Immature natural killer cell (primary cell): ENCODE results near the gene MAZ. TPM values are rescaled to one million over a fixed set of nuclear protein-coding genes. Genes with fewer than 3 reads are reported as not detected.
"Not testable (repeated sequence)": the region's sequence is repeated elsewhere in the genome, so short reads cannot be mapped to it uniquely, and the experiment has no call there.

ENCODE experiments used
- DNase-seq, 3 donors: peaks; one replicate each; pipeline ENCODE4 v3.0.0; 2022; ENCODE audit warnings: mixed read lengths in 1 of 3
- H3K27ac Mint-ChIP-seq, 6 donors: one replicate each; pipeline ENCODE4 v1.8.0; 2020; ENCODE audit warnings: mixed read lengths in 6 of 6, mild to moderate bottlenecking in 5 of 6, inconsistent platforms in 4 of 6, moderate library complexity in 3 of 6
- H3K27me3 Mint-ChIP-seq, 3 donors: one replicate each; pipeline ENCODE4 v1.8.0; 2020 to 2021; ENCODE audit warnings: low read depth in 3 of 3, mild to moderate bottlenecking in 3 of 3, mixed read lengths in 3 of 3, moderate library complexity in 3 of 3, inconsistent platforms in 1 of 3
- H3K36me3 Mint-ChIP-seq, 3 donors: one replicate each; pipeline ENCODE4 v1.8.0; 2020; ENCODE audit warnings: mixed read lengths in 3 of 3, inconsistent platforms in 2 of 3, mild to moderate bottlenecking in 2 of 3
- H3K4me1 Mint-ChIP-seq, 2 donors: one replicate each; pipeline ENCODE4 v1.8.0; 2020; ENCODE audit warnings: inconsistent platforms in 2 of 2, mild to moderate bottlenecking in 2 of 2, mixed read lengths in 2 of 2, moderate library complexity in 1 of 2
- H3K4me3 Mint-ChIP-seq, 5 donors: one replicate each; pipeline ENCODE4 v1.8.0; 2020; ENCODE audit warnings: mild to moderate bottlenecking in 5 of 5, mixed read lengths in 5 of 5, inconsistent platforms in 3 of 5, moderate library complexity in 3 of 5
- H3K9me3 Mint-ChIP-seq, 6 donors: one replicate each; pipeline ENCODE4 v1.8.0; 2020; ENCODE audit warnings: mild to moderate bottlenecking in 6 of 6, mixed read lengths in 6 of 6, inconsistent platforms in 4 of 6, moderate library complexity in 3 of 6
- polyA plus RNA-seq, 3 donors: library from polyadenylated mRNA; unstranded; fragments of 300-500 nt; fragmentation: Illumina TruSeq; gene quantifications; one replicate each; pipeline ENCODE4 v1.2.3, GENCODE V29; 2021

MAZ gene
- polyA plus RNA-seq, 3 donors from 2014 or later = 49.2 to 54.8 (median 52.7) TPM

DNA sequence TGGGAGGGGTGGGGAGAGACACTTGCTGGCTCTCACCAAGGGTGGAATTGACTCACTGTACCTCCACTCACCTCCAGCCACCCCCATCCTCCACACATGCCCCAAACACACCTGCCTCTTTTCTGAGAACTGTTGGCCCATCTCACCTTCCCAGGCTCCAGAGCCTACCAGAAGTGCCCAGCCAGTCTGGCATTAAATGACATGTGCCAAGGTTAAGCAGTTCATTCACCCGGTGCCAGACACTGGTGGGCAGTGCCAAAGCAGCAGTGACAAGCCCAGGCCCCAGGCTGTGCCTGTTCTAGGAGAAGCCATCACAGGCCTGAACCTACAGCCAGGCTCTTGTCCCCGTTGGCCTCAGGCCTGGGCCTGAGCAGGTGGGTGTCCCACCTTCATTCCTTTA, 25.2 kb downstream of the MAZ start:
- no peak for DNase-seq
- Mint-ChIP-seq H3K36me3 (peaks cover 8 to 16% (median 11%) of the 10 kb centered on the region in 3 donors), H3K9me3 (no peaks in the 10 kb centered on the region), H3K4me3 (no peak overlapping the region), H3K4me1 (peaks cover 10 to 15% of the 10 kb centered on the region in 2 donors), H3K27ac (no peak overlapping the region), H3K27me3 (peaks cover 0 to 2% (median 0%) of the 10 kb centered on the region in 3 donors)

DNA sequence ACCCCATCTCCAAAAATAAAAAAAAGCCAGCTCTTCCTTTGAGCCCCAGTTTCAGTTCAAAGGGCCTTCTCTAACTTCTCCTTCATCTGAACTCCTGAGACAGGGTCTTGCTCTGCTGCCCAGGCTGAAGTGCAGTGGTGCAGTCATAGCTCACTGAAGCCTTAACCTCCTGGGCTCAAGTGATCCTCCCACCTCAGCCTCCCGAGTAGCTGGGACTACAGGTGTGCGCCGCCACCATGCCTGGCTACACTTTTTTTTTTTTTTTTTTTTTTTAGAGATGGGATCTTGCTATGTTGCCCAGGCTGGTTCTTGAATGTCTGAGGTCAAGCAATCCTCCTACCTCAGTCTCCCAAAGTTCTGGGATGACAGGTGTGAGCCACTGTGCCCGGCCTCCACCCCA, 26.9 kb downstream of the MAZ start:
- H3K4me3 Mint-ChIP-seq, H3K9me3 Mint-ChIP-seq, H3K27ac Mint-ChIP-seq, H3K4me1 Mint-ChIP-seq, DNase-seq, H3K27me3 Mint-ChIP-seq: not testable (repeated sequence)
- peaks cover 13 to 28% (median 16%) of the 10 kb centered on the region in 3 donors for H3K36me3 Mint-ChIP-seq

DNA sequence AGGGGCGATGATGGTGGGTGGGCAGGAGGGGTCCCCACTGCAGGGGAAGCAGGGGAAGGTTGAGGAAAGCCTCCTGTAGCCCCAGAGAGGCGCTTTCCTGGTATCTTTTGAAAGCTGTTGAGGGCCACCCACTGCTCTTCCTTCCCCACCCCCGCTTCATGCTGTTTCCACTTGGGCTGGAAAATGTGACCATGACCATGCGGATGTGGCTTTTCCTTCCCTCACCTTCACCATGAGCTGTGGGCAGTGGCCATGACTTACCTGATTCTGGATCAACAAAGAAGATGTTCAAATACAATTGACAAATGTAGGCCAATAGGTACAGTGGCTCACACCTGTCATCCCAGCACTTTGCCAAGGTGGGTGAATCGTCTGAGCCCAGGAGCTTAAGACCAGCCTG, 27.8 kb downstream of the MAZ start:
- Mint-ChIP-seq H3K4me3 (no peak overlapping the region), H3K27ac (no peak overlapping the region), H3K9me3 (no peaks in the 10 kb centered on the region)

DNA sequence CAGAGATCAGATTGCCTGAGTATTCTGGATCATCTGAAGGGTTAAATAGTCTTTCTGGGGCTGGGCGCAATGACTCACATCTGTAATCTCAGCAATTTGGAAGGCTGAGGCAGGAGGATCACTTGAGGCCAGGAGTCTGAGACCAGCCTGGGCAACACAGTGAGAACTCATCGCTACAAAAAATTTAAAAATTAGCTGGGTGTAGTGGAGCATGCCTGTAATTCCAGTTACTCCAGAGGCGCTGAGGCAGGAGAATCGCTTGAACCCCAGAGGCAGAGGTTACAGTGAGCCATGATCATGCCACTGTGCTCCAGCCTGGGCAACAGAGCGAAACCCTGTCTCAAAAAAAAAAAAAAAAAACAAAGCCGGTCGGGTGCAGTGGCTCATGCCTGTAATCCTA, 29.6 kb downstream of the MAZ start:
- peaks cover 14 to 36% (median 19%) of the 10 kb centered on the region in 3 donors for H3K36me3 Mint-ChIP-seq
- no peak overlapping the region for H3K4me3 Mint-ChIP-seq
- H3K4me1 Mint-ChIP-seq = no peaks in the 10 kb centered on the region
- H3K27me3 Mint-ChIP-seq = peaks cover 0 to 2% (median 2%) of the 10 kb centered on the region in 3 donors
- DNase-seq = no peak
- no peaks in the 10 kb centered on the region for H3K9me3 Mint-ChIP-seq
- peak overlapping the region in 1 of 6 donors; percentile 2 for H3K27ac Mint-ChIP-seq

More for the DNA sequence above, 27.8 kb downstream of the MAZ start:
- H3K27me3 Mint-ChIP-seq = peaks cover 0 to 2% (median 0%) of the 10 kb centered on the region in 3 donors
- H3K4me1 Mint-ChIP-seq = peaks cover 0 to 5% of the 10 kb centered on the region in 2 donors
- H3K36me3 Mint-ChIP-seq = peaks cover 13 to 28% (median 16%) of the 10 kb centered on the region in 3 donors
- no peak for DNase-seq

DNA sequence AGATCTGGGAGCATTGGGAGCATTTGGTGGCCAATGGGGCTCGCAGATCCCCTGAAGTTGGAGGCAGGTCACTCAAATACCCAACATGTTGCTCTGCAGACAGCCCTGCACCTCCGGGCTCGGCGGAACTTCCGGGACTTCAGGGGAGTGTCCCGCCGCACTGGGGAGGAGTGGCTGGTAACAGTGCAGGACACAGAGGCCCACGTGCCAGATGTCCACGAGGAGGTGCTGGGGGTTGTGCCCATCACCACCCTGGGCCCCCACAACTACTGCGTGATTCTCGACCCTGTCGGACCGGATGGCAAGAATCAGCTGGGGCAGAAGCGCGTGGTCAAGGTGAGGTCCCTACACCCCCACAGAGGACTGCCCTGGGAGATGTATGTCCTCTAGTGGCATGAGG, 30.3 kb downstream of the MAZ start:
- Mint-ChIP-seq H3K4me1 (no peaks in the 10 kb centered on the region), H3K27me3 (peaks cover 0 to 2% (median 0%) of the 10 kb centered on the region in 3 donors), H3K36me3 (peaks cover 16 to 38% (median 19%) of the 10 kb centered on the region in 3 donors), H3K27ac (no peak overlapping the region), H3K9me3 (no peaks in the 10 kb centered on the region), H3K4me3 (no peak overlapping the region)
- no peak for DNase-seq

DNA sequence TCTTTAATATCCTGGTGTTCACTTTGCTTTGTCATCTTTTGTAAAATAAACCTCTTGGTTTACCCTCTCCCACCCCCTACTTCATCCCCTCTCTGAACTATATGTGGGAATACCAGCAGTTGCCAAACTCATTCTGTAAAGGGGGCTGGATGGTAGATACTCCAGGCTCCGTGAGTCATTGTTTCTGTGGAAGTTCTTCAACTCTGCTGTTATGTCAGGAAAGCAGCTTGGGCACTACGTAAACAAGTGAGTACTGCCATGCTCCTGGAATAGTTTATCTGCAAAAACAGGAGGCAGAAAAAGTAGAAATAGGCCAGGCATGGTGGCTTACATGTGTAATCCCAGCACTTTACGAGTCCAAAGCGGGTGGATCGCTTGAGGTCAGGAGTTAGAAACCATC, 31.5 kb downstream of the MAZ start:
- no peak overlapping the region for H3K4me3 Mint-ChIP-seq
- H3K9me3 Mint-ChIP-seq = no peaks in the 10 kb centered on the region
- H3K4me1 Mint-ChIP-seq = no peaks in the 10 kb centered on the region
- peaks cover 12 to 34% (median 19%) of the 10 kb centered on the region in 3 donors for H3K36me3 Mint-ChIP-seq
- peaks cover 0 to 2% (median 0%) of the 10 kb centered on the region in 3 donors for H3K27me3 Mint-ChIP-seq
- no peak for DNase-seq
- no peak overlapping the region for H3K27ac Mint-ChIP-seq

DNA sequence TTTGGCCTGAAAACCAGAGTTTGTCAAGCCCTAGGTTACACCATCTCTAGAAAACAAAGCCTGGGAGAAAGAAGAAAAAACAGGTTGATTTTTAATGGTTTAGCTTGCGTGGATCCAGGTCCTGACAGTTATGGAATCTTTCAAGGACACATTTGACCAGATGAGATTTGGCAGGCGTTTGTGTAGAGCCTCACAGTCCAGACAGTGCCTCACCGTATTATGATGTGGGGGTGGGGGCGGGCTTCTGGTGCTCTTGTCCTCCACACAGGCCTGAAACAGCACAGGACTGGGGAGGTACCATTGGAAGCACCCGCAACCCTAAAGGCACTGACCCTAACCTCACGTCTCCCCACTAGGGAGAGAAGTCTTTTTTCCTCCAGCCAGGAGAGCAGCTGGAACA, 33.5 kb downstream of the MAZ start:
- Mint-ChIP-seq H3K36me3 (peaks cover 11 to 35% (median 15%) of the 10 kb centered on the region in 3 donors), H3K9me3 (no peaks in the 10 kb centered on the region), H3K27ac (no peak overlapping the region), H3K4me3 (no peak overlapping the region), H3K4me1 (no peaks in the 10 kb centered on the region), H3K27me3 (peaks cover 0 to 2% (median 0%) of the 10 kb centered on the region in 3 donors)
- no peak for DNase-seq

DNA sequence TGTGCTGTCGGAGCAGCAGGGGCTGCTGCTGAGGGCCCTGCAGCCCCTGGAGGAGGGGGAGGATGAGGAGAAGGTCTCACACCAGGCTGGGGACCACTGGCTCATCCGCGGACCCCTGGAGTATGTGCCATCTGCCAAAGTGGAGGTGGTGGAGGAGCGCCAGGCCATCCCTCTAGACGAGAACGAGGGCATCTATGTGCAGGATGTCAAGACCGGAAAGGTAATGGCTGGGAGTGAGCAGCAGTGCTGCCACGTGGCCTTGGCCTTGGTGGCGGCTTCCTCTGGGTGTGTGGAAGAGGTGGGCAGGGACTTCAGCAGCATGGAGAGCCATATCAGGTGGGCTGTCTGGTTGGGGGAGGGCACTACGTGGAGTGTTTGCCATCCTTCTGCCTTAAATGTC, 33.9 kb downstream of the MAZ start:
- no peaks in the 10 kb centered on the region for H3K4me1 Mint-ChIP-seq
- H3K27ac Mint-ChIP-seq = peak overlapping the region in 2 of 6 donors; percentile 55 to 60
- no peaks in the 10 kb centered on the region for H3K9me3 Mint-ChIP-seq
- DNase-seq = no peak
- H3K36me3 Mint-ChIP-seq = peaks cover 13 to 36% (median 15%) of the 10 kb centered on the region in 3 donors
- H3K4me3 Mint-ChIP-seq = no peak overlapping the region
- H3K27me3 Mint-ChIP-seq = peaks cover 0 to 2% (median 0%) of the 10 kb centered on the region in 3 donors

DNA sequence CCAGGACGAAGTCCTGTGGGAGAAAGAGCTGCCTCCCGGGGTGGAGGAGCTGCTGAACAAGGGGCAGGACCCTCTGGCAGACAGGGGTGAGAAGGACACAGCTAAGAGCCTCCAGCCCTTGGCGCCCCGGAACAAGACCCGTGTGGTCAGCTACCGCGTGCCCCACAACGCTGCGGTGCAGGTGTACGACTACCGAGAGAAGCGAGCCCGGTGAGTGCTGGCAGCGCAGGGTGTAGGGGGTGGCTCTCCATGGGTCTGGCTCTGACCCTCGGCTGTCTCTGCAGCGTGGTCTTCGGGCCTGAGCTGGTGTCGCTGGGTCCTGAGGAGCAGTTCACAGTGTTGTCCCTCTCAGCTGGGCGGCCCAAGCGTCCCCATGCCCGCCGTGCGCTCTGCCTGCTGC, 35.3 kb downstream of the MAZ start:
- Mint-ChIP-seq H3K27me3 (peaks cover 0 to 2% (median 0%) of the 10 kb centered on the region in 3 donors), H3K36me3 (peaks cover 11 to 30% (median 12%) of the 10 kb centered on the region in 3 donors), H3K9me3 (no peaks in the 10 kb centered on the region), H3K4me3 (no peak overlapping the region), H3K4me1 (no peaks in the 10 kb centered on the region), H3K27ac (peak overlapping the region in 1 of 6 donors; percentile 29)
- no peak for DNase-seq

DNA sequence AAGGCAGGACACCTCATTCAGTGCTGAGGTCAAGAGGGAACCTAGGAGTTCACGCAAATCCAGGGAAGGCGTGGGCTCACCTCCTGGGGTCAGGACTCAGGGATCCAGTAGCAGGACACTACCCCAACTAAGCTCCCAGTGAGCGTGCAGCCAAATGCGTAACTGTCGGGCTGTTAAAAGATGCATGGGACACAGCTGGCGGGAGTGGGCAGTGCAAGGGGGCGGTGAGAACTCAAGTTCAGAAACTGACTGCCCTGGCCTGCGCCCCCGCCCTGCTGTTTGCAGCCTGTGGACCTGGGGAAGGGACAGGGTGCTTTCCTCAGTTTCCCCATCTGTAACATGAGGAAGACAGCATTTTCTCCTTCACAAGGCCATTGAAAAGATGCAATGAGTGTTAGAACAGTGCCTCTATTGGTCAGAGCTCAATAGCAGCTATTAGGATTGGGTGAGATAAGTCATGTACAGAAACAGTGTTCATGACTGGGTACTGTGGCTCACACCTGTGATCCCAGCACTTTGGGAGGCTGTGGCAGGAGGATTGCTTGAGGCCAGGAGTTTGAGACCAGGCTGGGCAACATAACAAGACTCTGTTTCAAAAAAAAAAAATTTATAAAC, 36.5 kb downstream of the MAZ start:
- Mint-ChIP-seq H3K27me3 (peaks cover 0 to 5% (median 5%) of the 10 kb centered on the region in 3 donors), H3K27ac (no peak overlapping the region), H3K4me1 (no peaks in the 10 kb centered on the region), H3K36me3 (peaks cover 7 to 25% (median 8%) of the 10 kb centered on the region in 3 donors), H3K9me3 (no peaks in the 10 kb centered on the region), H3K4me3 (no peak overlapping the region)
- DNase-seq = no peak

DNA sequence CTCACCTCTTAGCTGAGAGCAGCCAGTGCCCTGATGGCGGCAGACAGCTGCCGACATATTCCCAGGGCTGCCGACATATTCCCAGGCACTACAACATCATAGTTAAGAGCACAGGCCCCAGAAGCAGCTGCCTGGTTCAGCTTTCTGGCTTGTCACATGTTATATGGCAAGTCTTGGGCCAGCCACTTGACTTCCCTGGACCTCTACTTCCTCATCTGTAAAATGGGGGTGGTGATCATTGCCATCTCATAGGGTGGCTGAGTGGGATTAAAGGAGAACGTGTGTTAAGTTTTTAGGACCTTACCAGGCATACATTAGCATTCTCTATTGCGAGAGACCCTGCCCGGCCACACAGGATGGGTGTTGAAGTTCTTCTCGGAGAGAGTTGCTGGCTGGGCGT, 37.6 kb downstream of the MAZ start:
- Mint-ChIP-seq H3K4me1 (no peaks in the 10 kb centered on the region), H3K27ac (no peak overlapping the region), H3K27me3 (peaks cover 0 to 5% (median 5%) of the 10 kb centered on the region in 3 donors), H3K9me3 (no peaks in the 10 kb centered on the region), H3K4me3 (no peak overlapping the region), H3K36me3 (peaks cover 7 to 24% (median 8%) of the 10 kb centered on the region in 3 donors)
- DNase-seq = no peak

DNA sequence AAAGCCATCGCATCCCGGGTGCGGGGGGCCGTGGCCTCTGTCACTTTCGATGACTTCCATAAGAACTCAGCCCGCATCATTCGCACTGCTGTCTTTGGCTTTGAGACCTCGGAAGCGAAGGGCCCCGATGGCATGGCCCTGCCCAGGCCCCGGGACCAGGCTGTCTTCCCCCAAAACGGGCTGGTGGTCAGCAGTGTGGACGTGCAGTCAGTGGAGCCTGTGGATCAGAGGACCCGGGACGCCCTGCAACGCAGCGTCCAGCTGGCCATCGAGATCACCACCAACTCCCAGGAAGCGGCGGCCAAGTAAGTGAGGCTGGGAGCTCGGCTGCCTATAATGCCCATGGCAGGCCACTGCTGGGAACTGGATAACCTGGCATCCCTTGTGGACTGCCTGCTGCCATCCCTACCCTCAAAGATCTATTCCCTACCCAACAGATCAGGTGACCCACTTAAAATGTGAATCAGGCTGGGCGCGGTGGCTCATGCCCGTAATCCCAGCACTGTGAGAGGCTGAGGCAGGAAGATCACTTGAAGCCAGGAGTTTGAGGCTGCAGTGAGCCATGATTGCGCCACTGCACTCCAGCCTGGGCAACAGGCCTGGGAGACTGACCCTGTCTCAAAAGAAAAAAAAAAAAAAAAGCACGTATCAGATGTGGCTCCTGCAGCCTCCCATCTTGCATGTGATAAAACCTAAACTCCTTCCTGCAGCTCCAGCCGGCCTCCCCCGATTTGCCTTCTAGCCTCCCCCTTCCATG, 38.4 kb downstream of the MAZ start:
- Mint-ChIP-seq H3K4me3 (no peak overlapping the region), H3K9me3 (no peaks in the 10 kb centered on the region), H3K27me3 (peaks cover 0 to 5% (median 5%) of the 10 kb centered on the region in 3 donors), H3K27ac (peak overlapping the region in 1 of 6 donors; percentile 31), H3K4me1 (no peaks in the 10 kb centered on the region), H3K36me3 (peaks cover 4 to 24% (median 8%) of the 10 kb centered on the region in 3 donors)
- no peak for DNase-seq

DNA sequence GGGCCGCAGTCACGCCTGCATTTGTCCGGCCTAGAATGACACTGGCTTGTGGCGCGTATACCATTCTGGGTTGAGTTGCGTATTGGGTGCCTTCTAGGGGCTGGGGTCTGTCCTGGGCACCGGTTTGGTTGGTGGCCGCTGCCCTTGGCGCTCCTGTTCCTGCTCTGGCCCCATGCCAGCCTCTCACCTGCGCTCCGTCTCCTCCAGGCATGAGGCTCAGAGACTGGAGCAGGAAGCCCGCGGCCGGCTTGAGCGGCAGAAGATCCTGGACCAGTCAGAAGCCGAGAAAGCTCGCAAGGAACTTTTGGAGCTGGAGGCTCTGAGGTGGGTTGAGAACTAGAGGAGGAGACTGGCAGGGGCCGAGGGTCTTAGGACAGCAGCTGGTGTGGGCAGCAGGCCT, 39.3 kb downstream of the MAZ start:
- Mint-ChIP-seq H3K27ac (peak overlapping the region in 1 of 6 donors; percentile 31), H3K4me3 (no peak overlapping the region), H3K27me3 (peaks cover 0 to 5% (median 3%) of the 10 kb centered on the region in 3 donors), H3K36me3 (peaks cover 4 to 19% (median 8%) of the 10 kb centered on the region in 3 donors), H3K4me1 (no peaks in the 10 kb centered on the region), H3K9me3 (no peaks in the 10 kb centered on the region)
- DNase-seq = no peak
